AG04449 (cell line): ENCODE measurements around the gene ERCC6.

Source experiments
- CTCF ChIA-PET: fragments of 350-600 bp; formaldehyde crosslinking; extraction: SDS; loops from one replicate; lab custom pipeline; 2021; ENCODE audit warnings: antibody characterized with exemption; lab: Yijun Ruan, JAX
- POLR2A ChIA-PET: fragments of 400-600, 350-600 bp; formaldehyde crosslinking; extraction: SDS; loops from one replicate; lab custom pipeline; 2020; ENCODE audit warnings: antibody characterized with exemption, inconsistent platforms; lab: Yijun Ruan, JAX
- DNase-seq: peaks from one replicate; pipeline ENCODE4 v3.0.0-alpha.2; 2010; ENCODE audit warnings: low read depth, low spot score
- H3K4me3 ChIP-seq: 2 replicates; pipeline ENCODE4 v1.5.1; 2011; ENCODE audit warnings: low read depth, mild to moderate bottlenecking, control low read depth, low read length
- TF ChIP-seq, protein P1 (sequence below): IDR thresholded peaks from one replicate; pipeline ENCODE4 v1.5.1; 2011; ENCODE audit warnings: mild to moderate bottlenecking, moderate library complexity, low read length, control low read depth, inconsistent platforms; ENCODE audit not compliant: insufficient read depth; ENCODE audit errors: missing control alignments

Gene ERCC6

GRCh38 chr10:49567810-49568209, 28.9 kb upstream of the ERCC6 start:
- TF ChIP-seq, protein P1, sequence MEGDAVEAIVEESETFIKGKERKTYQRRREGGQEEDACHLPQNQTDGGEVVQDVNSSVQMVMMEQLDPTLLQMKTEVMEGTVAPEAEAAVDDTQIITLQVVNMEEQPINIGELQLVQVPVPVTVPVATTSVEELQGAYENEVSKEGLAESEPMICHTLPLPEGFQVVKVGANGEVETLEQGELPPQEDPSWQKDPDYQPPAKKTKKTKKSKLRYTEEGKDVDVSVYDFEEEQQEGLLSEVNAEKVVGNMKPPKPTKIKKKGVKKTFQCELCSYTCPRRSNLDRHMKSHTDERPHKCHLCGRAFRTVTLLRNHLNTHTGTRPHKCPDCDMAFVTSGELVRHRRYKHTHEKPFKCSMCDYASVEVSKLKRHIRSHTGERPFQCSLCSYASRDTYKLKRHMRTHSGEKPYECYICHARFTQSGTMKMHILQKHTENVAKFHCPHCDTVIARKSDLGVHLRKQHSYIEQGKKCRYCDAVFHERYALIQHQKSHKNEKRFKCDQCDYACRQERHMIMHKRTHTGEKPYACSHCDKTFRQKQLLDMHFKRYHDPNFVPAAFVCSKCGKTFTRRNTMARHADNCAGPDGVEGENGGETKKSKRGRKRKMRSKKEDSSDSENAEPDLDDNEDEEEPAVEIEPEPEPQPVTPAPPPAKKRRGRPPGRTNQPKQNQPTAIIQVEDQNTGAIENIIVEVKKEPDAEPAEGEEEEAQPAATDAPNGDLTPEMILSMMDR, result no peak
- ChIA-PET POLR2A (interaction anchor here (0.6 to 2.0 kb wide), 7 partner anchors 9 to 979 kb away, joined by 3 to 12 read pairs (median 4); partner anchors contain the start of gene ERCC6), CTCF (interaction anchor here (3.5 kb wide), 1 partner anchor 26 kb away, joined by 11 read pairs; no protein-coding TSS in a partner anchor)
- no peak overlapping the region for H3K4me3 ChIP-seq
- no peak for DNase-seq

- no peak overlapping the region for H3K4me3 ChIP-seq
- TF ChIP-seq, protein P1, result no peak
- DNase-seq, result no peak
- ChIA-PET POLR2A (interaction anchor here (0.5 to 2.0 kb wide), 2 partner anchors 14 to 75 kb away, joined by 3 to 7 read pairs; no protein-coding TSS in a partner anchor), CTCF (interaction anchor here (0.7 to 1.3 kb wide), 2 partner anchors 10 to 30 kb away, joined by 3 read pairs; no protein-coding TSS in a partner anchor)
Measured at GRCh38 chr10:49564461-49565009, 25.6 kb upstream of the ERCC6 start.

- H3K4me3 ChIP-seq, result no peak overlapping the region
- ChIA-PET POLR2A (interaction anchor here (1.0 kb wide), 1 partner anchor 11 kb away, joined by 5 read pairs; no protein-coding TSS in a partner anchor), CTCF (interaction anchor here (0.7 to 1.5 kb wide), 2 partner anchors 31 to 44 kb away, joined by 3 to 5 read pairs; no protein-coding TSS in a partner anchor)
- TF ChIP-seq, protein P1, result no peak
- no peak for DNase-seq
Measured at GRCh38 chr10:49562893-49563292, 24.0 kb upstream of the ERCC6 start.

DNA sequence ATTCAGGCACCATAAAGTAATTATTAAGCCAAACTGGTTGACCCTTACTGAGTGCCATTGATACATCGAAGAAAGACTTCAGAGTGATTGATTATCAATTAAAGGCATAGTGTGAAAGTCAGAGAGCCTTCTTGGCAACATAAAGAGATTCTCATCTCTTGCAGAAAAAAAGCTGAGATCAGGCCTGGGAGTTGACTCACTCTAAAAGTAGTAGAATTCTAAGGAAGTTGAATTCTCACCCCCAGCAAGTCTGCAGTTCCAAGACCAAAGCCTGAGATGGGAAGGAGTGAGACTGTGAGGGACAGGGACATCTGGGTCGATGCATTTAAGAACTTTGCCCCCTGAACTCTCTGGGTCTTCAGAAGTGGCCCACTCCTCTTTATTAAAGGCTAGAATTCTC, 21.6 kb upstream of the ERCC6 start:
- CTCF ChIA-PET, result no interaction called here

DNA sequence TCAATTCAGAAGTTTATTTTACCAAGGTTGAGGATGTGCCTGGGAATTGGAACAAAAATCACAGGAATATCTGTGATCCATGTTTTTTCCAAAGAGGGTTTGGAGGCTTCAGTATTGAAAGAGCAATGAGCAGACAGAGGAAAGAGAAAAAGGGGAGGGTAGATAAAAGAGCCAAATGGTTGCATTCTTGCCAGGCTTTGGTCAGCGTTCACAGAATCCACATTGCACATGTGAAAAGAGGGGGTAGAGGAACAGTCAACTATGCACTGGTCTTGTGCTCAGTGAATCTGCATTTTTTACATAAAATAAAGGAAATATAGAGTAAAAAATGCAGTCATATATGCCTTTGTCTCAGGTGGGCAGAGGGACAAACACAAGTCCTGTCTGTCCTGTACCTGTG, 20.6 kb upstream of the ERCC6 start:
- H3K4me3 ChIP-seq, result no peak overlapping the region
- CTCF ChIA-PET, result interaction anchor here (0.7 kb wide), 1 partner anchor 13 kb away, joined by 3 read pairs; no protein-coding TSS in a partner anchor
- DNase-seq, result no peak
- POLR2A ChIA-PET, result no interaction called here
- TF ChIP-seq, protein P1, result no peak

More for the DNA sequence above, 21.6 kb upstream of the ERCC6 start:
- POLR2A ChIA-PET, result interaction anchor here (1.5 kb wide), 1 partner anchor 8 kb away, joined by 7 read pairs; no protein-coding TSS in a partner anchor
- DNase-seq, result no peak
- no peak overlapping the region for H3K4me3 ChIP-seq
- TF ChIP-seq, protein P1, result no peak

- TF ChIP-seq, protein P1, result no peak
- H3K4me3 ChIP-seq, result no peak overlapping the region
- CTCF ChIA-PET, result no interaction called here
- POLR2A ChIA-PET, result interaction anchor here (0.9 kb wide), 1 partner anchor 10 kb away, joined by 3 read pairs; no protein-coding TSS in a partner anchor
- no peak for DNase-seq
Measured at GRCh38 chr10:49558190-49558589, 19.3 kb upstream of the ERCC6 start.
